GM06990 (cell line): ENCODE measurements around the gene KCTD4.

ENCODE experiments used
- DNase-seq: peaks from one replicate; pipeline ENCODE4 v3.0.0-alpha.2; 2011; ENCODE audit not compliant: insufficient read length; ENCODE audit errors: extremely low read depth
- H3K27me3 ChIP-seq: replicated peaks from 2 replicates; pipeline ENCODE4 v1.6.0; 2011; ENCODE audit warnings: low read length; ENCODE audit not compliant: control insufficient read depth, insufficient read depth
- H3K36me3 ChIP-seq: 2 replicates; pipeline ENCODE4 v1.5.1; 2011; ENCODE audit warnings: low read length; ENCODE audit not compliant: control insufficient read depth, insufficient read depth
- H3K4me3 ChIP-seq: replicated peaks from 2 replicates; pipeline ENCODE4 v1.5.1; 2011; ENCODE audit warnings: low read depth, mild to moderate bottlenecking, control low read depth, low read length
- CTCF ChIP-seq: IDR thresholded peaks from 2 replicates; pipeline ENCODE4 v1.5.1; 2011; ENCODE audit warnings: low read length, control low read depth, mild to moderate bottlenecking, inconsistent platforms; ENCODE audit not compliant: insufficient read depth, poor library complexity, severe bottlenecking

KCTD4 gene

GRCh38 chr13:45162194-45162593 is 38.7 kb downstream of the KCTD4 start:
- TF ChIP-seq CTCF = no peak
- DNase-seq = no peak
- Histone ChIP-seq H3K4me3 (no peak overlapping the region), H3K27me3 (no peaks in the 10 kb centered on the region), H3K36me3 (no peaks in the 10 kb centered on the region; the same call in 1 of the 2 replicates)

GRCh38 chr13:45156565-45157361 is 44.1 kb downstream of the KCTD4 start:
- Histone ChIP-seq H3K27me3 (no peaks in the 10 kb centered on the region), H3K4me3 (no peak overlapping the region), H3K36me3 (no peaks in the 10 kb centered on the region; the same call in none of the 2 replicates)
- TF ChIP-seq CTCF = no peak
- no peak for DNase-seq

- no peak for DNase-seq
- no peaks in the 10 kb centered on the region; the same call in 1 of the 2 replicates for H3K36me3 ChIP-seq
- H3K4me3 ChIP-seq = no peak overlapping the region
- no peaks in the 10 kb centered on the region for H3K27me3 ChIP-seq
- TF ChIP-seq CTCF = no peak
Observed at GRCh38 chr13:45149964-45150363, 50.9 kb downstream of the KCTD4 start.

GRCh38 chr13:45143346-45143751 is 57.5 kb downstream of the KCTD4 start:
- TF ChIP-seq CTCF = no peak
- no peak for DNase-seq
- H3K4me3 ChIP-seq = no peak overlapping the region

More at GRCh38 chr13:45143346-45143751, 57.5 kb downstream of the KCTD4 start:
- Histone ChIP-seq H3K27me3 (no peaks in the 10 kb centered on the region), H3K36me3 (no peaks in the 10 kb centered on the region)
